SK-N-MC (cell line): ENCODE data around the gene TOM1.

Experiments used
- DNase-seq: peaks from one replicate; pipeline ENCODE4 v3.0.0-alpha.2; 2011; ENCODE audit warnings: low read depth, low spot score
- H3K27ac ChIP-seq: fragments of 200-600 bp; sonication (generic); 2 replicates; pipeline ENCODE4 v1.5.1; 2016; ENCODE audit warnings: mixed run types
- H3K36me3 ChIP-seq: fragments of 200-600 bp; sonication (generic); 2 replicates; pipeline ENCODE4 v1.6.1; 2017; ENCODE audit warnings: antibody characterized with exemption, low read length, mixed read lengths; ENCODE audit not compliant: insufficient read depth
- H3K4me3 ChIP-seq: fragments of 200-600 bp; sonication (generic); 2 replicates; pipeline ENCODE4 v1.5.1; 2016
- H3K9ac ChIP-seq: fragments of 200-600 bp; sonication (generic); 2 replicates; pipeline ENCODE4 v1.8.0; 2017; ENCODE audit warnings: mixed run types, mixed read lengths; ENCODE audit not compliant: insufficient read length
- H3K9me3 ChIP-seq: fragments of 200-600 bp; sonication (generic); 2 replicates; pipeline ENCODE4 v1.6.1; 2017; ENCODE audit warnings: low read depth, mild to moderate bottlenecking, antibody characterized with exemption, low read length, moderate library complexity, mixed read lengths
- EZH2 ChIP-seq: fragments of 200-600 bp; sonication (generic); IDR thresholded peaks from one replicate; pipeline ENCODE4 v1.6.1; 2017; ENCODE audit warnings: antibody characterized with exemption
- FOXP2 ChIP-seq: optimal IDR thresholded peaks from 2 replicates; pipeline ENCODE3; 2011; ENCODE audit warnings: mild to moderate bottlenecking, moderate library complexity; ENCODE audit not compliant: insufficient read depth; ENCODE audit errors: extremely low read length, control extremely low read depth
- POLR2AphosphoS5 ChIP-seq: IDR thresholded peaks from 2 replicates; pipeline ENCODE4 v1.6.1; 2012; ENCODE audit warnings: mild to moderate bottlenecking, low read depth, low read length, borderline replicate concordance

Gene TOM1

DNA sequence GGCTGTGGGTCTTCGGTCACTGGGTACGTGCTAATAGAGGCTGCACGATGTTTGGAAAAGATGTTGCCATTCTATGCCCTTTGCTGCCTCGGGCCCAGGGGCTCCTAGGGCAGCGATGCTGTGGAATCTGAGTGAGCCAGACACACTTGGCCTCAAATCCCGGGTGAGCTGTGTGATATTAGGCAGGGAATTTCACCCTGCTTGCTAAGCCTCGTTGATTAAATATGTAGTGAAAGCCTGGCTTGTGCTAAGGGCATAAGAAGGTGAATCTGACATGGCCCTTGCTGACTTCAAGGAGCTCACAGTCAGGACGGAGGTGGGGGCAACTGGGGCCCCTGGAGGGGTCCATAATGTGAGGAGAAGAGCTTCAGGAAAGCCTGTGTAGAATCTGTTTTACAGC lies 75.8 kb downstream of the TOM1 start:
- no peak for TF ChIP-seq POLR2AphosphoS5
- TF ChIP-seq EZH2, result no peak
- TF ChIP-seq FOXP2, result no peak
- H3K4me3 ChIP-seq, result no peak overlapping the region
- no peaks in the 10 kb centered on the region for H3K9me3 ChIP-seq
- peak overlapping the region; percentile 91 for H3K27ac ChIP-seq
- H3K36me3 ChIP-seq, result no peaks in the 10 kb centered on the region
- DNase-seq, result no peak
- no peak overlapping the region for H3K9ac ChIP-seq

DNA sequence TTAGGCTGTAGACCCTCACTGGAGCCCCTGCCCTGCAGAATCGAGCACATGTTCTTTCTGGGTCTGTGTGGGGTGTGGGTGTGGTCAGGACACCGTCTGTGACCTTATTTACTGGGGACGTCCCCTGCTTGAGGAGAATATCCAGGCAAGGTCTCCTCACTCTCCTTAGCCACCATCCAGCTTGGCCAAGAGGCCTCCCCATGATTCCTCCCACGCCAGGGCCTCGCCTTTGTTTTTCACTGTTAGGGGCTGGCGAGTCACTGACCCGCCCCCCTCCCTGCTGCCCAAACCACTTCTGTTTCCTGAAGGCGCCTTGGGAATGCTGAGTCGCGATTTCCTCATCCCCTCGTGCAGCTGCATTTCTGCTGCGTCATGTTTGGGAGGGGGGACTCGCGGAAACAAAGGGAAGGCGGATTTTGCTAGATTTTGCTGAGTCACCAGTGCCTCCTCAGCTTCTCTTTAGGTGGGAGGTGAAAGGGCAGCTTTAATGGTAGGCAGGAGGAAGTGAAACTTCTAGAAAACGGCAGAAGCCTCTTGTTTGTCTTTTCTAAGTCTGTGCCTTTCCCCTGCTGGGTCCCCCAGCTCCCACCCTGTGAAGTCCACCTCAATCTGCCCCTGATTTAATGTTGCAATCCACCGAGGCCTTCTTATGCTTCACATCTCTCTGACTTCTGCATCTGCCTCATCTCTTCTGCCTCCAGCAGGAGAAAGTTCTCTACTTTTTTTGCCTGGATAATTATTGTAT lies 77.2 kb downstream of the TOM1 start:
- peak; percentile 93 for DNase-seq
- peak overlapping the region; percentile 63 for H3K4me3 ChIP-seq
- peak overlapping the region; percentile 91 for H3K27ac ChIP-seq
- peak overlapping the region; percentile 69 for H3K9ac ChIP-seq
- H3K36me3 ChIP-seq, result no peaks in the 10 kb centered on the region
- no peak for TF ChIP-seq EZH2
- TF ChIP-seq POLR2AphosphoS5, result peak; percentile 51
- no peaks in the 10 kb centered on the region for H3K9me3 ChIP-seq

DNA sequence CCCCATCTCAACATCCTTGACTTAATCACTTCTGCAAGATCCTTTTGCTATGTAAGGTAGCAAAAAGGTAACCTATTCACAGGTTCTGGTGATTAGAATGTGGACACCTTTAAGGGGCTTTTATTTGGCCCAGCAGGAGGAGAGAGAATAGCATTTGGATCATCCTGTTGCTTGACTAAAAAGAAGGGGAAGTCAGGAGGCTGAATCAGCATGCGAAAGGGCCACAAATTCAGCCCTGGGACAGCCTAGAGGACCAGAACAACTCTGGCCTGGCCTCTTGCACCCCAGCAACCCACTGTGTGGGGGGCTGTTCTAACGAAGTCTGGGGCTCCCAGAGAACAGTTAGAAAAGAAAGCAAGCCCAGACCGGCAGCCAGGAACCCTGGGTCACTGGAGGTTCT lies 78.0 kb downstream of the TOM1 start:
- Histone ChIP-seq H3K9me3 (no peaks in the 10 kb centered on the region), H3K9ac (no peak overlapping the region), H3K27ac (peak overlapping the region; percentile 91; the same call in 1 of the 2 replicates), H3K4me3 (no peak overlapping the region), H3K36me3 (no peaks in the 10 kb centered on the region)
- no peak for DNase-seq
- TF ChIP-seq FOXP2 (no peak), POLR2AphosphoS5 (no peak), EZH2 (no peak)

DNA sequence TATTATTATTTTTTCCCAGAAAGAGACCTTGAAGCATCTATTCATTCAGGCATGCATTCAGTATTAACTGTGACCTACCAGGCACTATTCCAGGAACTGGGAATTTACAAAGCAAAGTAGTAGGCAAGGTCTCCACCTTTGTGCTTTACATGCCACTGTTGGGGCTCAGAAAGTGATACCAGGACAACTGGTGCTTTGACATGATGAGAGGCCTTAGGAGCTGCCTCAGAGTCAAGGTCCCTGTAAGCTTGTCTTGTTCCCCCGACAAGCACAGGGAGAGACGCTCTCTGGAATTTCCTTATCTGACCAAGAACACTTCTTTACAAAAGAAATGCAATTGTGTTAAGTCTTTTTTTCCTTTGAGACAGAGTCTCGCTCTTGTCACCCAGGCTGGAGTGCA lies 78.9 kb downstream of the TOM1 start:
- H3K27ac ChIP-seq, result peak overlapping the region; percentile 91; the same call in 1 of the 2 replicates
- DNase-seq, result no peak
- H3K9ac ChIP-seq, result no peak overlapping the region
- TF ChIP-seq FOXP2 (no peak), POLR2AphosphoS5 (no peak), EZH2 (no peak)
- no peaks in the 10 kb centered on the region for H3K9me3 ChIP-seq
- no peaks in the 10 kb centered on the region for H3K36me3 ChIP-seq
- no peak overlapping the region for H3K4me3 ChIP-seq

DNA sequence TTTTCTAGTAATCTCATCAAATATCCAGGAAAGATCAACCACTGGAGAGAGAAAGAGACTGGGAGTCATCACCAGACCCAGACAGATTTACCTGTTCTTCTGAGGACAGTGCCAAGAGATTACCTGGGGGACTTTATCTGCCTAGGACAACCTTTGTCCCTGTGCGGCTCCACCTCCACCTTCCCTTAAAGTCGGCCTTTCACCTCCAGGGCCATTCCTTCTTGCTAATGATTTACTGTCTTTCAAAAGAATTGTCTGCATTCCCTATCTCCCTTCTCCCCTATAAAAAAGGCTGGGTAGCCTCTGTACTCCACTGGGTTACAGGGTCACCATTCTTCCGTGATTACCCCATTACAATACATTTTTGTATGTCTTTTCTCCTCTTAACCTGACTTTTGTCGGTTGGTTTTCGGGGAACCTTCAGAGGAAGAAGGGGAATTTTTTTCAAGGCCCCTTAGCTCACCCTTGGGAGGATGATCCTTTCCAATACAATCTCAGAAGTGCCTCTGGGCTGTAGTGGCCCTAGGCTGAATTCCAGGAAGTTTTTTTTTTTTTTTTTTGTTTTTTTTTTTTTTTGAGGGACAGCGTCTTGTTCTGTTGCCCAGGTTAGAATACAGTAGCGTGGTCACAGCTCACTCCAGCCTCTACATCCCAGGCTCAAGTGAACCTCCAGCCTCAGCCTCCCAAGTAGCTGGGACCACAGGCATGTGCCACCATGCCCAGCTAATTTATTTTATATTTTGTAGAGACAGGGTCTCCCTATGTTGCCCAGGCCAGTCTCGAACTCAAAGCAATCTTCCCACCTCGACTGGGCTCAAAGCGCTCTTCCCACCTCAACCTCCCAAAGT lies 79.7 kb downstream of the TOM1 start:
- Histone ChIP-seq H3K36me3 (no peaks in the 10 kb centered on the region), H3K27ac (no peak overlapping the region), H3K9me3 (no peaks in the 10 kb centered on the region), H3K4me3 (no peak overlapping the region), H3K9ac (no peak overlapping the region)
- TF ChIP-seq POLR2AphosphoS5 (no peak), FOXP2 (no peak), EZH2 (no peak)
- DNase-seq, result no peak

DNA sequence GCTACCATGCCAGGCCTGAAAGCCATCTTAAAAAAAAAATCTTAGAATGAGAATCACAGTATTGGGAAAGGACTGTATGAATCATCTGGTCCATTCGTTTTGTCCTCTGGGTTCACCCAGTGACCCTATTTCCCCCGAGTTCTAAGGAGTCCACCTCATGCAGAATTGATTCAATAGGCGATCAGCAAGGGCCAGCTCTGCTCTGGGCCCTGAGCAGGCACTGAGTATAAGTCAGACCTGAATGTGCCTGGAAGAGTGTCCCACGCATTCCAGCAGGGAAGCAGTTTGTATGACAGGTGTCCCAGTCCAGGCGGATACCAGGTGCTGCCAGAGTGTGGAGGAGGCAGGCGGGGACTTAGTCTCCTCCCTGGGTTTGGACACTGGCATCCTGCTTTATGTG lies 80.3 kb downstream of the TOM1 start:
- H3K9ac ChIP-seq, result no peak overlapping the region
- no peak for DNase-seq
- no peaks in the 10 kb centered on the region for H3K36me3 ChIP-seq
- H3K27ac ChIP-seq, result no peak overlapping the region
- TF ChIP-seq FOXP2, result no peak
- TF ChIP-seq POLR2AphosphoS5, result no peak
- no peak for TF ChIP-seq EZH2
- H3K9me3 ChIP-seq, result no peaks in the 10 kb centered on the region
- H3K4me3 ChIP-seq, result no peak overlapping the region

DNA sequence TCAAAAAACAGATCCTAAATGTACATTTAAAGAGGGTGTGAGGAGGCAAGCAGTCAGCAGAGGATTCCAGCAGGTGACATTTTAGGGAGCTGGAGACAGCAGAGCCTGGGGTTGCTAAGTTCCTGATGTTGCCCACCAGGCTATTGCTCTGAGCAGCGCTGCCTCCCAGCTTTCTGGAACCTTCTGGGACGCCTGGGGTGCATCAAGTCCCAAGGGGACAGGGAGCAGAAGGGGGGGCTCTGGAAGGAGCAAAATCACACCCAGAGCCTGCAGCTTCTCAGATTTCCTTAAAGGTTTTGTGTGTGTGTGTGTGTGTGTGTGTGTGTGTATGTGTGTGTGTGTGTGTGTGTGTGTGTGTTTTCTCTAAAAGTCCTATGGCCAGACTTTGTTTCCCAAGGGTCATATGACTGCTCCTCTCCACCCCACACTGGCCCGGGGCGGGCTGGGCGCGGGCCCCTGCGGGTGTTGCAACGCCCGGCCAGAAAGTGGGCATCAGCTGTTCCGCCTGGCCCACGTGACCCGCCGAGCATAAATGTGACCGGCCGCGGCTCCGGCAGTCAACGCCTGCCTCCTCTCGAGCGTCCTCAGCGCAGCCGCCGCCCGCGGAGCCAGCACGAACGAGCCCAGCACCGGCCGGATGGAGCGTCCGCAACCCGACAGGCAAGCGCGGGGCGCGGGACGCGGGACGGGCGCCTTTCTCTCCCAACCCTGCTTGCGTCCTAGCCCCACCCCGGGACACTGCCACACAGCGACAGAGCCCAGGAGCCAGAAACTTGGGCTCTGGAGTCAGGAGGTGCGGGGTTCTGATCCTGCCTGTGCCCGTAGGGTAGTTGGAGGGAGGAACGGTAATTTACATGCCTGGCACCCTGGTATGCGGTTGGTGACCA lies 81.1 kb downstream of the TOM1 start, which contains the start of gene HMOX1:
TSS of gene HMOX1 (plus strand) at position 560 of the 887 bp plus-strand sequence. CDS start at position 638, 78 bp downstream.
- no peak for TF ChIP-seq EZH2
- no peak for TF ChIP-seq POLR2AphosphoS5
- TF ChIP-seq FOXP2, result no peak
- no peaks in the 10 kb centered on the region for H3K36me3 ChIP-seq
- H3K9ac ChIP-seq, result no peak within 1 kb of the TSS
- H3K9me3 ChIP-seq, result no peaks in the 10 kb centered on the region
- DNase-seq, result no peak
- peak within 1 kb of the TSS; percentile 44 for H3K4me3 ChIP-seq
- H3K27ac ChIP-seq, result no peak within 1 kb of the TSS
